ENCODE measurements around the gene SDK1.

The SDK1 gene

DNA sequence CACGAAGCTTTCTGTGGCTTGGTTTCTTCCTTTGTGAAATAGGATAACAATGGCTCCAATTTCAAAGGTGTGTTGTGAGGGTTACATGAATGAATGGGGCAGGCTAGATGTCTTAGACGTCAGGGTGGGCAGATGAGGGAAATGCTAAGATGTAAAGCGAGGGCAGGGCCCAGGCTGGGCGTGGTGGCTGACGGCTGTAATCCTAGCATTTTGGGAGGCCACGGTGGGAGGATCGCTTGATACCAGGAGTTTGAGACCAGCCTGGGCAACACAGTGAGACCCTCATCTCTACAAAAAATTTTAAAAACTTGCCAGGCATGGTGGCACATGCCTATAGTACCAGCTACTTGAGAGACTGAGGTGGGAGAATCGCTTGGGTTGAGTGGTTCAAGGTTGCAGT, 773.4 kb downstream of the SDK1 start:
- H3K4me1 ChIP-seq (ENCODE audit: control insufficient read depth, insufficient read depth, low read length): no peaks in the 10 kb centered on the region
- no peak overlapping the region for H3K4me3 ChIP-seq (ENCODE audit: low read depth, low read length)
- peaks cover 0 to 7% of the 10 kb centered on the region in 2 experiments; a peak in 2 of 3 replicates for H3K36me3 ChIP-seq (ENCODE audit: control insufficient read depth in 2 of 2, insufficient read depth in 1 of 2, low read length in 2 of 2)
- ChIA-PET POLR2A (no interaction called here), CTCF (no interaction called here)
- no peaks in the 10 kb centered on the region for H3K9me3 ChIP-seq (ENCODE audit: control insufficient read depth, insufficient read depth, low read depth, low read length)
- no peak for TF ChIP-seq ZNF48 (tag by site-specific recombination; IDR thresholded peaks at IDR 0.05)
- no peak for TF ChIP-seq ATF2 (tag by site-specific recombination; IDR thresholded peaks at IDR 0.05; ENCODE audit: low read depth)
- no peak for TF ChIP-seq GLI4 (tag by site-specific recombination; IDR thresholded peaks at IDR 0.05)
- no peak for TF ChIP-seq ZNF600 (tag by site-specific recombination; IDR thresholded peaks at IDR 0.05)
- no peak for TF ChIP-seq ZNF223 (tag by site-specific recombination; IDR thresholded peaks at IDR 0.05)
- TF ChIP-seq ELK4 (IDR thresholded peaks at IDR 0.05; ENCODE audit: borderline replicate concordance, low read depth, low read length): no peak
- TF ChIP-seq, protein P1, sequence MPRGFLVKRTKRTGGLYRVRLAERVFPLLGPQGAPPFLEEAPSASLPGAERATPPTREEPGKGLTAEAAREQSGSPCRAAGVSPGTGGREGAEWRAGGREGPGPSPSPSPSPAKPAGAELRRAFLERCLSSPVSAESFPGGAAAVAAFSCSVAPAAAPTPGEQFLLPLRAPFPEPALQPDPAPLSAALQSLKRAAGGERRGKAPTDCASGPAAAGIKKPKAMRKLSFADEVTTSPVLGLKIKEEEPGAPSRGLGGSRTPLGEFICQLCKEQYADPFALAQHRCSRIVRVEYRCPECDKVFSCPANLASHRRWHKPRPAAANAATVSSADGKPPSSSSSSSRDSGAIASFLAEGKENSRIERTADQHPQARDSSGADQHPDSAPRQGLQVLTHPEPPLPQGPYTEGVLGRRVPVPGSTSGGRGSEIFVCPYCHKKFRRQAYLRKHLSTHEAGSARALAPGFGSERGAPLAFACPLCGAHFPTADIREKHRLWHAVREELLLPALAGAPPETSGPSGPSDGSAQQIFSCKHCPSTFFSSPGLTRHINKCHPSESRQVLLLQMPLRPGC (tag by site-specific recombination; IDR thresholded peaks at IDR 0.05): no peak
- no peak for TF ChIP-seq SALL2 (tag by site-specific recombination; IDR thresholded peaks at IDR 0.05; ENCODE audit: borderline replicate concordance)
- TF ChIP-seq, protein P2, sequence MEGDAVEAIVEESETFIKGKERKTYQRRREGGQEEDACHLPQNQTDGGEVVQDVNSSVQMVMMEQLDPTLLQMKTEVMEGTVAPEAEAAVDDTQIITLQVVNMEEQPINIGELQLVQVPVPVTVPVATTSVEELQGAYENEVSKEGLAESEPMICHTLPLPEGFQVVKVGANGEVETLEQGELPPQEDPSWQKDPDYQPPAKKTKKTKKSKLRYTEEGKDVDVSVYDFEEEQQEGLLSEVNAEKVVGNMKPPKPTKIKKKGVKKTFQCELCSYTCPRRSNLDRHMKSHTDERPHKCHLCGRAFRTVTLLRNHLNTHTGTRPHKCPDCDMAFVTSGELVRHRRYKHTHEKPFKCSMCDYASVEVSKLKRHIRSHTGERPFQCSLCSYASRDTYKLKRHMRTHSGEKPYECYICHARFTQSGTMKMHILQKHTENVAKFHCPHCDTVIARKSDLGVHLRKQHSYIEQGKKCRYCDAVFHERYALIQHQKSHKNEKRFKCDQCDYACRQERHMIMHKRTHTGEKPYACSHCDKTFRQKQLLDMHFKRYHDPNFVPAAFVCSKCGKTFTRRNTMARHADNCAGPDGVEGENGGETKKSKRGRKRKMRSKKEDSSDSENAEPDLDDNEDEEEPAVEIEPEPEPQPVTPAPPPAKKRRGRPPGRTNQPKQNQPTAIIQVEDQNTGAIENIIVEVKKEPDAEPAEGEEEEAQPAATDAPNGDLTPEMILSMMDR (tag by site-specific recombination; IDR thresholded peaks at IDR 0.05): no peak
- TF ChIP-seq ZNF449 (tag by site-specific recombination; IDR thresholded peaks at IDR 0.05): no peak
- TF ChIP-seq ZBTB49 (tag by site-specific recombination; IDR thresholded peaks at IDR 0.05; ENCODE audit: low read depth): no peak
- no peak overlapping the region for H3K27ac ChIP-seq (ENCODE audit: extremely low read depth, low read depth, low read length)

- no peak overlapping the region for H3K27ac ChIP-seq (ENCODE audit: extremely low read depth, low read depth, low read length)
- CTCF ChIA-PET: no interaction called here
Measured at GRCh38 chr7:4074994-4075393, 773.9 kb downstream of the SDK1 start.

More at GRCh38 chr7:4074994-4075393, 773.9 kb downstream of the SDK1 start:
- no peaks in the 10 kb centered on the region for H3K9me3 ChIP-seq (ENCODE audit: control insufficient read depth, insufficient read depth, low read depth, low read length)
- no peak for TF ChIP-seq GLIS2 (tag by site-specific recombination; IDR thresholded peaks at IDR 0.05)
- TF ChIP-seq, protein P3, sequence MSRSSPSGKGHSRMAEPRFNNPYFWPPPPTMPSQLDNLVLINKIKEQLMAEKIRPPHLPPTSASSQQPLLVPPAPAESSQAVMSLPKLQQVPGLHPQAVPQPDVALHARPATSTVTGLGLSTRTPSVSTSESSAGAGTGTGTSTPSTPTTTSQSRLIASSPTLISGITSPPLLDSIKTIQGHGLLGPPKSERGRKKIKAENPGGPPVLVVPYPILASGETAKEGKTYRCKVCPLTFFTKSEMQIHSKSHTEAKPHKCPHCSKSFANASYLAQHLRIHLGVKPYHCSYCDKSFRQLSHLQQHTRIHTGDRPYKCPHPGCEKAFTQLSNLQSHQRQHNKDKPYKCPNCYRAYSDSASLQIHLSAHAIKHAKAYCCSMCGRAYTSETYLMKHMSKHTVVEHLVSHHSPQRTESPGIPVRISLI (tag by site-specific recombination; IDR thresholded peaks at IDR 0.05): no peak
- TF ChIP-seq, protein P4, sequence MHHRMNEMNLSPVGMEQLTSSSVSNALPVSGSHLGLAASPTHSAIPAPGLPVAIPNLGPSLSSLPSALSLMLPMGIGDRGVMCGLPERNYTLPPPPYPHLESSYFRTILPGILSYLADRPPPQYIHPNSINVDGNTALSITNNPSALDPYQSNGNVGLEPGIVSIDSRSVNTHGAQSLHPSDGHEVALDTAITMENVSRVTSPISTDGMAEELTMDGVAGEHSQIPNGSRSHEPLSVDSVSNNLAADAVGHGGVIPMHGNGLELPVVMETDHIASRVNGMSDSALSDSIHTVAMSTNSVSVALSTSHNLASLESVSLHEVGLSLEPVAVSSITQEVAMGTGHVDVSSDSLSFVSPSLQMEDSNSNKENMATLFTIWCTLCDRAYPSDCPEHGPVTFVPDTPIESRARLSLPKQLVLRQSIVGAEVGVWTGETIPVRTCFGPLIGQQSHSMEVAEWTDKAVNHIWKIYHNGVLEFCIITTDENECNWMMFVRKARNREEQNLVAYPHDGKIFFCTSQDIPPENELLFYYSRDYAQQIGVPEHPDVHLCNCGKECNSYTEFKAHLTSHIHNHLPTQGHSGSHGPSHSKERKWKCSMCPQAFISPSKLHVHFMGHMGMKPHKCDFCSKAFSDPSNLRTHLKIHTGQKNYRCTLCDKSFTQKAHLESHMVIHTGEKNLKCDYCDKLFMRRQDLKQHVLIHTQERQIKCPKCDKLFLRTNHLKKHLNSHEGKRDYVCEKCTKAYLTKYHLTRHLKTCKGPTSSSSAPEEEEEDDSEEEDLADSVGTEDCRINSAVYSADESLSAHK (tag by site-specific recombination; IDR thresholded peaks at IDR 0.05): no peak
- no peak for TF ChIP-seq ZBTB48 (tag by site-specific recombination; IDR thresholded peaks at IDR 0.05)
- no peaks in the 10 kb centered on the region for H3K4me1 ChIP-seq (ENCODE audit: control insufficient read depth, insufficient read depth, low read length)
- POLR2A ChIA-PET: interaction anchor here (0.7 kb wide), 1 partner anchor 625 kb away, joined by 3 read pairs; no protein-coding TSS in a partner anchor
- no peak overlapping the region for H3K4me3 ChIP-seq (ENCODE audit: low read depth, low read length)
- H3K36me3 ChIP-seq (ENCODE audit: control insufficient read depth in 2 of 2, insufficient read depth in 1 of 2, low read length in 2 of 2): peaks cover 0 to 7% of the 10 kb centered on the region in 2 experiments; a peak in 2 of 3 replicates

All from HEK293 (cell line).